GM23338 (cell line): ENCODE measurements around the gene ADRA1B. TPM values are rescaled to one million over a fixed set of nuclear protein-coding genes. Genes with fewer than 3 reads are reported as not detected.

Experiments
- CREB1 ChIP-seq: fragments of 250-450 bp; sonication (Bioruptor Pico); IDR thresholded peaks from 2 replicates; pipeline ENCODE4 v1.5.0; 2020; ENCODE audit warnings: low read depth, mild to moderate bottlenecking, moderate library complexity
- CTCF ChIP-seq, 2 experiments: fragments of 200-600 bp in 1 of 2; sonication (generic) in 1 of 2; conservative IDR thresholded peaks; 2 replicates each; pipeline versions ENCODE4 v1.5.1 to v1.6.1; 2016 to 2017; ENCODE audit warnings: antibody characterized with exemption in 2 of 2, low read depth in 2 of 2, mild to moderate bottlenecking in 2 of 2, moderate library complexity in 1 of 2
- EZH2 ChIP-seq: fragments of 200-600 bp; sonication (generic); IDR thresholded peaks from one replicate; pipeline ENCODE4 v1.8.0; 2017; ENCODE audit warnings: antibody characterized with exemption, mild to moderate bottlenecking, low read depth; ENCODE audit not compliant: unreplicated experiment
- EZH2phosphoT487 ChIP-seq: fragments of 200-600 bp; sonication (generic); IDR thresholded peaks from one replicate; pipeline ENCODE4 v1.8.1; 2018; ENCODE audit warnings: antibody characterized with exemption; ENCODE audit not compliant: unreplicated experiment
- NANOG ChIP-seq: IDR thresholded peaks from 2 replicates; pipeline ENCODE4 v1.6.1; 2016; ENCODE audit warnings: antibody characterized with exemption, borderline replicate concordance
- POLR2AphosphoS5 ChIP-seq: IDR thresholded peaks from 2 replicates; pipeline ENCODE4 v1.6.1; 2016; ENCODE audit warnings: antibody characterized with exemption, low read depth
- STAT1 ChIP-seq: IDR thresholded peaks from one replicate; pipeline ENCODE4 v1.6.1; 2016; ENCODE audit warnings: antibody characterized with exemption; ENCODE audit not compliant: unreplicated experiment
- ZNF114 ChIP-seq: fragments of 250-450 bp; sonication (Bioruptor Pico); IDR thresholded peaks from 2 replicates; pipeline ENCODE4 v1.5.0; 2020; ENCODE audit warnings: mild to moderate bottlenecking, moderate library complexity
- ZNF331 ChIP-seq: fragments of 250-450 bp; sonication (Bioruptor Pico); IDR thresholded peaks from 2 replicates; pipeline ENCODE4 v1.5.0; 2020; ENCODE audit warnings: low read depth, mild to moderate bottlenecking, moderate library complexity
- ZNF462 ChIP-seq: fragments of 250-450 bp; sonication (Bioruptor Pico); IDR thresholded peaks from 2 replicates; pipeline ENCODE4 v1.5.0; 2020; ENCODE audit warnings: mild to moderate bottlenecking, moderate library complexity
- polyA plus RNA-seq: library from polyadenylated mRNA; unstranded; fragments of >200 nt; fragmentation: Nextera tagmentation; extraction: Ambion mirVana; gene quantifications from 2 replicates; pipeline ENCODE4 v1.2.1, GENCODE V29; 2016
- total RNA-seq: library from RNA; depleted of rRNA; stranded (reverse); fragments of >200 nt; shearing (Covaris generic); gene quantifications from 2 replicates; pipeline ENCODE4 v1.2.3, GENCODE V29; 2014

The ADRA1B gene
- total and polyA plus RNA-seq, 2 experiments from 2014 or later: not detected

GRCh38 chr5:159921721-159922120, 5.4 kb downstream of the ADRA1B start (continued):
- TF ChIP-seq ZNF462 (CRISPR knock-in tag) (no peak), ZNF114 (CRISPR knock-in tag) (no peak), CREB1 (CRISPR knock-in tag) (no peak), POLR2AphosphoS5 (no peak), ZNF331 (CRISPR knock-in tag) (no peak), CTCF (conservative IDR thresholded peaks at IDR 0.05; ENCODE audit: low read depth in 2 of 2) (no peak), EZH2 (no peak), EZH2phosphoT487 (no peak), NANOG (no peak), STAT1 (no peak)
